K562 (cell line): ENCODE data around the gene RAD23B. TPM values are rescaled to one million over a fixed set of nuclear protein-coding genes. Genes with fewer than 3 reads are reported as not detected.

ENCODE experiments used
- CBX2 ChIP-seq: fragments of 200-600 bp; sonication (generic); IDR thresholded peaks from one replicate; pipeline ENCODE4 v1.6.1; 2012; ENCODE audit warnings: mild to moderate bottlenecking, low read length, inconsistent platforms; ENCODE audit not compliant: insufficient read depth, poor library complexity, severe bottlenecking
- CEBPB ChIP-seq: fragments of 450-650 bp; IDR thresholded peaks from 2 replicates; pipeline ENCODE4 v1.6.1; 2016; ENCODE audit warnings: missing genetic modification characterization, missing compliant biosample characterization
- CTCF ChIP-seq, 3 experiments: IDR thresholded peaks in 2 of 3; conservative IDR thresholded peaks in 1 of 3; 2 replicates each; pipeline ENCODE4 v1.5.1; 2011 to 2012; ENCODE audit warnings: low read length in 3 of 3, mild to moderate bottlenecking in 3 of 3, control low read depth in 2 of 3, improper control_type of control experiment in 1 of 3, inconsistent platforms in 1 of 3, low read depth in 1 of 3, mixed read lengths in 1 of 3, moderate library complexity in 1 of 3; ENCODE audit not compliant: insufficient read depth in 2 of 3
- HLTF ChIP-seq: fragments of 450-650 bp; IDR thresholded peaks from 2 replicates; pipeline ENCODE4 v1.6.1; 2016
- HMG20B ChIP-seq: fragments of 250-450 bp; sonication (Bioruptor Pico); IDR thresholded peaks from 2 replicates; pipeline ENCODE4 v1.5.0; 2021; ENCODE audit warnings: mild to moderate bottlenecking
- KDM2B ChIP-seq: fragments of 250-450 bp; sonication (Bioruptor Pico); IDR thresholded peaks from 2 replicates; pipeline ENCODE4 v1.8.0; 2021; ENCODE audit warnings: mild to moderate bottlenecking, moderate library complexity
- RNF219 ChIP-seq: fragments of 250-450 bp; sonication (Bioruptor Pico); IDR thresholded peaks from 2 replicates; pipeline ENCODE4 v1.5.0; 2022; ENCODE audit warnings: mild to moderate bottlenecking
- SNRNP70 ChIP-seq: fragments of 200-400 bp; formaldehyde crosslinking; optimal IDR thresholded peaks from 2 replicates; pipeline ENCODE3; 2017; ENCODE audit warnings: low read depth, low read length
- STAG1 ChIP-seq: sonication (generic); formaldehyde crosslinking; IDR thresholded peaks from 2 replicates; pipeline ENCODE4 v1.5.0; 2020; ENCODE audit warnings: missing genetic modification reagents, borderline replicate concordance
- STAT6 ChIP-seq: sonication (generic); formaldehyde crosslinking; IDR thresholded peaks from 2 replicates; pipeline ENCODE4 v1.8.1; 2023; ENCODE audit warnings: mild to moderate bottlenecking, missing genetic modification reagents
- USF1 ChIP-seq: sonication (generic); formaldehyde crosslinking; IDR thresholded peaks from 2 replicates; pipeline ENCODE4 v1.9.0; 2022; ENCODE audit warnings: mild to moderate bottlenecking, missing genetic modification reagents
- ZFPM2 ChIP-seq: fragments of 250-450 bp; sonication (Bioruptor Pico); IDR thresholded peaks from 2 replicates; pipeline ENCODE4 v1.5.1; 2022; ENCODE audit warnings: mild to moderate bottlenecking
- ZKSCAN3 ChIP-seq: fragments of 250-450 bp; sonication (Bioruptor Pico); IDR thresholded peaks from 2 replicates; pipeline ENCODE4 v1.4.0; 2020
- ZNF239 ChIP-seq: fragments of 250-450 bp; sonication (Bioruptor Pico); IDR thresholded peaks from 2 replicates; pipeline ENCODE4 v1.4.0; 2020; ENCODE audit warnings: mild to moderate bottlenecking
- ZNF280A ChIP-seq: fragments of 450-650 bp; IDR thresholded peaks from 2 replicates; pipeline ENCODE4 v1.6.1; 2018; ENCODE audit warnings: mild to moderate bottlenecking, low read depth; ENCODE audit not compliant: partially characterized antibody
- ZNF707 ChIP-seq: fragments of 250-450 bp; sonication (Bioruptor Pico); conservative IDR thresholded peaks from 2 replicates; pipeline ENCODE4 v1.8.0; 2022; ENCODE audit warnings: inconsistent platforms, mild to moderate bottlenecking, moderate library complexity
- ZSCAN32 ChIP-seq: fragments of 450-650 bp; formaldehyde crosslinking; IDR thresholded peaks from 2 replicates; pipeline ENCODE4 v1.4.0; 2020; ENCODE audit warnings: mild to moderate bottlenecking, moderate library complexity
- polyA plus RNA-seq, 8 experiments: library from polyadenylated mRNA; depleted of rRNA in 4 of 8; stranded (reverse) in 5 of 8; unstranded in 3 of 8; fragments of >200 nt; fragmentation: Nextera tagmentation in 2 of 8; fragmentation: Illumina TruSeq in 1 of 8; extraction: Ambion mirVana in 2 of 8; extraction: Trizol in 1 of 8; gene quantifications; 2 replicates each; pipeline versions ENCODE4 v1.2.1 to v1.2.3, GENCODE V29; 2011 to 2014; ENCODE audit warnings: inconsistent platforms in 1 of 8, missing spikeins in 1 of 8
- total RNA-seq, 7 experiments: library from RNA; depleted of rRNA in 6 of 7; stranded (reverse); fragments of >200 nt in 6 of 7; fragmentation: Illumina TruSeq in 2 of 7; extraction: Trizol in 2 of 7; gene quantifications; 2 replicates each; pipeline versions ENCODE4 v1.2.1 to v1.2.3, GENCODE V29; 2011 to 2021; ENCODE audit warnings: low replicate concordance in 1 of 7

RAD23B gene
- total and polyA plus RNA-seq, 9 of the 15 experiments (the other 6 are each of a cell fraction or from before 2014, with no cell fraction given): 14.5 to 184 (median 114) TPM

- TF ChIP-seq RNF219 (CRISPR knock-in tag) (no peak), CBX2 (no peak), ZFPM2 (no peak), USF1 (CRISPR knock-in tag) (no peak), ZKSCAN3 (CRISPR knock-in tag) (no peak), STAG1 (CRISPR knock-in tag) (no peak), STAT6 (CRISPR knock-in tag) (no peak), CTCF (IDR thresholded peaks at IDR 0.05 in 2 of 3, conservative IDR thresholded peaks at IDR 0.05 in 1 of 3; ENCODE audit: insufficient read depth in 2 of 3, low read depth in 1 of 3, low read length in 3 of 3) (no peak), HLTF (no peak), SNRNP70 (no peak), HMG20B (no peak), ZNF239 (no peak), ZNF280A (no peak), ZNF707 (CRISPR knock-in tag) (no peak), KDM2B (CRISPR knock-in tag) (0 out of 2 replicates have a peak, but pooled peaks have one; percentile 39), ZSCAN32 (CRISPR knock-in tag) (no peak), CEBPB (tag) (no peak)
Measured at GRCh38 chr9:107283623-107284616, 841 bp downstream of the RAD23B start (continued).
